Astrocyte (in vitro differentiated cells and primary cell): Measurements from ENCODE around the gene SUMO3. TPM values are rescaled to one million over a fixed set of nuclear protein-coding genes. Genes with fewer than 3 reads are reported as not detected.

ENCODE experiments used
- DNase-seq: peaks from one replicate; pipeline ENCODE4 v3.0.0-alpha.2; 2010; ENCODE audit warnings: low read depth
- FAIRE-seq: peaks from 2 replicates; lab custom pipeline; 2011; peaks lifted over from hg19 to GRCh38; lab: Jason Lieb, UNC
- H2AFZ ChIP-seq: 2 replicates; pipeline ENCODE4 v1.6.0; 2012; ENCODE audit warnings: low read depth, low read length, inconsistent platforms
- H3K27ac ChIP-seq: 2 replicates; pipeline ENCODE4 v1.5.1; 2011; ENCODE audit warnings: low read depth, low read length, inconsistent platforms
- H3K27me3 ChIP-seq: 2 replicates; pipeline ENCODE4 v1.6.0; 2011; ENCODE audit warnings: low read length, inconsistent platforms; ENCODE audit not compliant: insufficient read depth
- H3K36me3 ChIP-seq: 2 replicates; pipeline ENCODE4 v1.5.1; 2011; ENCODE audit warnings: low read length, inconsistent platforms; ENCODE audit not compliant: insufficient read depth
- H3K4me1 ChIP-seq: 2 replicates; pipeline ENCODE4 v1.5.1; 2011; ENCODE audit warnings: low read length, inconsistent platforms; ENCODE audit not compliant: insufficient read depth
- H3K4me2 ChIP-seq: 2 replicates; pipeline ENCODE4 v1.6.0; 2012; ENCODE audit warnings: low read length, inconsistent platforms
- H3K4me3 ChIP-seq: 2 replicates; pipeline ENCODE4 v1.5.1; 2011; ENCODE audit warnings: low read depth, mild to moderate bottlenecking, low read length, inconsistent platforms; ENCODE audit not compliant: insufficient read depth
- H3K79me2 ChIP-seq: 2 replicates; pipeline ENCODE4 v1.6.0; 2012; ENCODE audit warnings: mild to moderate bottlenecking, low read length, inconsistent platforms; ENCODE audit not compliant: insufficient read depth
- H3K9ac ChIP-seq: 2 replicates; pipeline ENCODE4 v1.6.0; 2012; ENCODE audit warnings: mild to moderate bottlenecking, low read length, inconsistent platforms
- H3K9me3 ChIP-seq: 2 replicates; pipeline ENCODE4 v1.5.1; 2012; ENCODE audit warnings: low read depth, mild to moderate bottlenecking, low read length, inconsistent platforms; ENCODE audit not compliant: insufficient read depth
- H4K20me1 ChIP-seq: 2 replicates; pipeline ENCODE4 v1.6.0; 2012; ENCODE audit warnings: low read length, inconsistent platforms; ENCODE audit not compliant: insufficient read depth
- H3K27ac Mint-ChIP-seq: one replicate; pipeline ENCODE4 v1.8.0; 2021; ENCODE audit warnings: mild to moderate bottlenecking, mixed read lengths; ENCODE audit not compliant: unreplicated experiment
- H3K27me3 Mint-ChIP-seq: one replicate; pipeline ENCODE4 v1.8.0; 2021; ENCODE audit warnings: low read depth, mixed read lengths; ENCODE audit not compliant: unreplicated experiment
- H3K36me3 Mint-ChIP-seq: one replicate; pipeline ENCODE4 v1.8.0; 2021; ENCODE audit warnings: low read depth, mixed read lengths; ENCODE audit not compliant: unreplicated experiment
- H3K4me1 Mint-ChIP-seq: one replicate; pipeline ENCODE4 v1.8.0; 2021; ENCODE audit warnings: low read depth, mixed read lengths; ENCODE audit not compliant: unreplicated experiment
- H3K4me3 Mint-ChIP-seq: one replicate; pipeline ENCODE4 v1.8.0; 2021; ENCODE audit warnings: mild to moderate bottlenecking, moderate library complexity, mixed read lengths; ENCODE audit not compliant: unreplicated experiment
- H3K9me3 Mint-ChIP-seq: one replicate; pipeline ENCODE4 v1.8.0; 2021; ENCODE audit warnings: mild to moderate bottlenecking, mixed read lengths; ENCODE audit not compliant: unreplicated experiment
- EZH2 ChIP-seq: IDR thresholded peaks from 2 replicates; pipeline ENCODE4 v1.6.1; 2012; ENCODE audit warnings: mild to moderate bottlenecking, low read length, inconsistent platforms; ENCODE audit not compliant: insufficient read depth
- total RNA-seq: library from RNA; stranded (reverse); gene quantifications from 2 replicates; pipeline ENCODE4 v1.2.1, GENCODE V29; 2021
- TF ChIP-seq, protein P1 (sequence below): IDR thresholded peaks from 2 replicates; pipeline ENCODE4 v1.5.1; 2011; ENCODE audit warnings: low read depth, mild to moderate bottlenecking, inconsistent platforms, low read length, moderate library complexity; ENCODE audit not compliant: insufficient read depth

The SUMO3 gene
- total RNA-seq, 1 donor from 2014 or later: 83.5 TPM

DNA sequence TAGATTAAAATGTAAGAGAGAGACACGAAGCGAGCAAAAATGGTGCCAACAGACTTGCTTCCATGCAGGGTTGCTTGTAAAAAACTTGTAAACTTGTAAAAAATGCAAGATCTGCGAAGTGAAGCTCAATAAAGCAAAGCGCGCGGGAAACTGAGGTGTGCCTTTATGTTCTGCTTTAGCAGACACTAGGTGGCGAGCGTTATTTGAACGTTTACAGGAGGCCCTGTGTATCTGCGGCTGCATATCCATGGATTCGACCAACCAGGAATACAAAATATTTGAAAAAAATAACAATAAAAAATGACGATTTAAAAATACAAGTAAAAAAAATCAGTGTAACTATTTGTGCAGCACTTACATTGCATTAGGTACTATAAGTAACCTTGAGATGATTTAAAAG, 17.8 kb downstream of the SUMO3 start:
- H3K27me3 ChIP-seq: no peaks in the 10 kb centered on the region
- no peak overlapping the region for H2AFZ ChIP-seq
- H3K36me3 ChIP-seq: peaks cover 6% of the 10 kb centered on the region
- FAIRE-seq (no peak), DNase-seq (peak; percentile 32)
- peaks cover 71% of the 10 kb centered on the region for H3K79me2 ChIP-seq
- no peak overlapping the region for H3K4me3 ChIP-seq
- peaks cover 16% of the 10 kb centered on the region for H3K4me1 ChIP-seq
- TF ChIP-seq, protein P1, sequence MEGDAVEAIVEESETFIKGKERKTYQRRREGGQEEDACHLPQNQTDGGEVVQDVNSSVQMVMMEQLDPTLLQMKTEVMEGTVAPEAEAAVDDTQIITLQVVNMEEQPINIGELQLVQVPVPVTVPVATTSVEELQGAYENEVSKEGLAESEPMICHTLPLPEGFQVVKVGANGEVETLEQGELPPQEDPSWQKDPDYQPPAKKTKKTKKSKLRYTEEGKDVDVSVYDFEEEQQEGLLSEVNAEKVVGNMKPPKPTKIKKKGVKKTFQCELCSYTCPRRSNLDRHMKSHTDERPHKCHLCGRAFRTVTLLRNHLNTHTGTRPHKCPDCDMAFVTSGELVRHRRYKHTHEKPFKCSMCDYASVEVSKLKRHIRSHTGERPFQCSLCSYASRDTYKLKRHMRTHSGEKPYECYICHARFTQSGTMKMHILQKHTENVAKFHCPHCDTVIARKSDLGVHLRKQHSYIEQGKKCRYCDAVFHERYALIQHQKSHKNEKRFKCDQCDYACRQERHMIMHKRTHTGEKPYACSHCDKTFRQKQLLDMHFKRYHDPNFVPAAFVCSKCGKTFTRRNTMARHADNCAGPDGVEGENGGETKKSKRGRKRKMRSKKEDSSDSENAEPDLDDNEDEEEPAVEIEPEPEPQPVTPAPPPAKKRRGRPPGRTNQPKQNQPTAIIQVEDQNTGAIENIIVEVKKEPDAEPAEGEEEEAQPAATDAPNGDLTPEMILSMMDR: peak; percentile 45
- TF ChIP-seq EZH2: no peak
- no peaks in the 10 kb centered on the region for H3K9me3 ChIP-seq
- no peak overlapping the region for H3K9ac ChIP-seq
- Mint-ChIP-seq H3K4me1 (peaks cover 14% of the 10 kb centered on the region), H3K27ac (no peak overlapping the region), H3K36me3 (peaks cover 15% of the 10 kb centered on the region), H3K4me3 (peak overlapping the region; percentile 99), H3K27me3 (no peaks in the 10 kb centered on the region), H3K9me3 (no peaks in the 10 kb centered on the region)
- H4K20me1 ChIP-seq: peaks cover 67% of the 10 kb centered on the region
- H3K27ac ChIP-seq: no peak overlapping the region
- peak overlapping the region; percentile 98 for H3K4me2 ChIP-seq

DNA sequence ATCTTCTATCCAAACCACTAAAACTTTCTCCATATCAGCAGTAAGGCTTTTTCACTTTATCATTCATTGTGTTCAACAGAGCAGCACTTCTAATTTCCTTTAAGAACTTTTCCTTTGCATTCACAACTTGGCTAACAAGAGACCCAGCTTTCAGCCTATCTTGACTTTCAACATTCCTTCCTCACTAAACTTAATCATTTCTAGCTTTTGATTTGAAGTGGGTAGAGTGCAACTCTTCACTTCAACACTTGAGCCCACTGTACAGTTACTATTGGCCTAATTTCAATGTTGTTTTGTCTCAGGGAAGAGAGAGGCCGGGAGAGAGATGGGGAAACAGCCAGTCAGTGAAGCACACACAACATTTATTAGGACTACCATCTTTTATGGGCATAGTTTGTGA, 18.2 kb downstream of the SUMO3 start:
- no peak overlapping the region for H3K9ac ChIP-seq
- peaks cover 3% of the 10 kb centered on the region for H3K36me3 ChIP-seq
- Mint-ChIP-seq H3K4me3 (peak overlapping the region; percentile 99), H3K27me3 (no peaks in the 10 kb centered on the region), H3K27ac (no peak overlapping the region), H3K4me1 (peaks cover 14% of the 10 kb centered on the region), H3K9me3 (no peaks in the 10 kb centered on the region), H3K36me3 (peaks cover 11% of the 10 kb centered on the region)
- TF ChIP-seq, protein P1: no peak
- TF ChIP-seq EZH2: no peak
- H3K79me2 ChIP-seq: peaks cover 76% of the 10 kb centered on the region
- H3K27me3 ChIP-seq: no peaks in the 10 kb centered on the region
- H3K4me2 ChIP-seq: peak overlapping the region; percentile 27
- no peak overlapping the region for H3K27ac ChIP-seq
- no peak overlapping the region for H2AFZ ChIP-seq
- no peak for DNase-seq
- no peaks in the 10 kb centered on the region for H3K9me3 ChIP-seq
- peaks cover 66% of the 10 kb centered on the region for H4K20me1 ChIP-seq
- FAIRE-seq: no peak
- peaks cover 16% of the 10 kb centered on the region for H3K4me1 ChIP-seq
- H3K4me3 ChIP-seq: no peak overlapping the region

DNA sequence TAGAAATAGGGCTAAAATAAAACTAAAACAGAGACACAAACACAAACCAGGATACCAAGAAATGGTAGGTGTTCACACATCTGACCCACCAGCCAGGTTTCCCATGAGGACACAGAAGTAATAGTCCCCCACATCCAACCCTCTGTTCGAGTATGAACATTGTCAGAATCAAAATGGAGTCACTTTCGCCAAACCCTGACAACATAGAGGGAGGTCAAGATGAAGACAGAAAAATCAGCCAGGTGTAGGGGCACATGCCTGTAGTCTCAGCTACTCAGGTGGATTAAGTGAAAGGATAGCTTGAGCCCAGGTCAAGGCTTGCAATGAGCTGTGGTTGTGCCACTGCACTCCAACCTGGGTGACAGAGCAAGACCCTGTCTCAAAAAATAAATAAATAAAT, 20.1 kb downstream of the SUMO3 start:
- H2AFZ ChIP-seq: no peak overlapping the region
- no peak overlapping the region for H3K4me3 Mint-ChIP-seq
- H3K4me2 ChIP-seq: no peak overlapping the region
- H3K36me3 Mint-ChIP-seq: peaks cover 10% of the 10 kb centered on the region
- no peaks in the 10 kb centered on the region for H3K27me3 ChIP-seq
- H3K4me3 ChIP-seq: no peak overlapping the region
- no peak for TF ChIP-seq EZH2
- TF ChIP-seq, protein P1: no peak
- peaks cover 3% of the 10 kb centered on the region for H3K36me3 ChIP-seq
- no peak overlapping the region for H3K9ac ChIP-seq
- DNase-seq (no peak), FAIRE-seq (no peak)
- peaks cover 15% of the 10 kb centered on the region for H3K4me1 ChIP-seq
- H3K4me1 Mint-ChIP-seq: peaks cover 14% of the 10 kb centered on the region
- H3K79me2 ChIP-seq: peaks cover 93% of the 10 kb centered on the region
- no peak overlapping the region for H3K27ac Mint-ChIP-seq
- H3K27me3 Mint-ChIP-seq: no peaks in the 10 kb centered on the region
- no peaks in the 10 kb centered on the region for H3K9me3 ChIP-seq
- no peaks in the 10 kb centered on the region for H3K9me3 Mint-ChIP-seq
- no peak overlapping the region for H3K27ac ChIP-seq
- H4K20me1 ChIP-seq: peaks cover 78% of the 10 kb centered on the region
